ENCODE data around the gene KRT17.
"Not testable (repeated sequence)": the region's sequence is repeated elsewhere in the genome, so short reads cannot be mapped to it uniquely, and the experiment has no call there.

Gene KRT17

DNA sequence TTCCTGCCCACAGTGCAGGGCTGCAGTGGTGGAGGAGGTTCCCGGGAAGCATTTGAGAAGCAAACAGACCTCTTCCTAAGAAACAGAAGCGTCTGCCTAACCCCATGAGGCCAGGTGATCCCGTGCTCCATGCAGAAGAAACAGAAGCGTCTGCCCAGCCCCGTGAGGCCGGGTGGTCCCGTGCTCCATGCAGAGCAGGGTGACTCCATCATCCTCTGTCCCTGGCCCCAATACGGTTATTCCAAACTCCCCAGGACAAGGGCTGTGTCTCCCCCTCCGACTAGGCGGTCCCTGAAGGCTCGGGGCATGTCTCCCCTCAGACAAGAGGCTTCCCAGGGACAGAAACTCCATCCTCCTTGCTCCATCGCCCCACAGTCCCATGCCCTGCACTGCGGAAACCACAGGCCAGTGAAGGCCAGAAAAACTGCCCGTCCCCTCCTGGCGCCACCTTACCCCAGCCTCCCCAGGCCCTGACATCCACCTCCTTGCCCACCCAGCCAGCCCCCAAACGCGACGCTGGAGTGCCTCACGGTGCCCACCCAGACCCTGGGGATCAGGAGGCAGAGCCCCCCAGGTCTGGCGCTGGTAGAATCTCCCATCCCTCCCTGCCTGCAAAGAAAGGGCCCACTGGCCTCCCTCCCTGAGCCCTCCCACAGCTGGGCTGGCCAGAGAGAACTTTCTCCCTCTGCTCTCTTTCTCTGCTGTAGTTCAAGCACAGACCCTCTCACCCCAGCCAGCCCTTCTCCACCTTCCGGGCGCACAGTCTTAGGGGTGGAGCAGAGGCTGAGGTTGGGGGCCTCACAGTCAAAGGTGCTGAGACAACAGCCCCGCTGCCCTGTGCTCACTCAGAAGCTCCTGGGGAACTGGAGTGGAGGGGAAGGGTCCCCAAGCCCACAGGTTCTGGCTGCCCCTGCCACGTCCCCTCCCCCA, 30.6 kb upstream of the KRT17 start:
- in situ Hi-C loops (cut with HindIII; ENCODE audit: low sequenced_read_pairs), result no loop called here

DNA sequence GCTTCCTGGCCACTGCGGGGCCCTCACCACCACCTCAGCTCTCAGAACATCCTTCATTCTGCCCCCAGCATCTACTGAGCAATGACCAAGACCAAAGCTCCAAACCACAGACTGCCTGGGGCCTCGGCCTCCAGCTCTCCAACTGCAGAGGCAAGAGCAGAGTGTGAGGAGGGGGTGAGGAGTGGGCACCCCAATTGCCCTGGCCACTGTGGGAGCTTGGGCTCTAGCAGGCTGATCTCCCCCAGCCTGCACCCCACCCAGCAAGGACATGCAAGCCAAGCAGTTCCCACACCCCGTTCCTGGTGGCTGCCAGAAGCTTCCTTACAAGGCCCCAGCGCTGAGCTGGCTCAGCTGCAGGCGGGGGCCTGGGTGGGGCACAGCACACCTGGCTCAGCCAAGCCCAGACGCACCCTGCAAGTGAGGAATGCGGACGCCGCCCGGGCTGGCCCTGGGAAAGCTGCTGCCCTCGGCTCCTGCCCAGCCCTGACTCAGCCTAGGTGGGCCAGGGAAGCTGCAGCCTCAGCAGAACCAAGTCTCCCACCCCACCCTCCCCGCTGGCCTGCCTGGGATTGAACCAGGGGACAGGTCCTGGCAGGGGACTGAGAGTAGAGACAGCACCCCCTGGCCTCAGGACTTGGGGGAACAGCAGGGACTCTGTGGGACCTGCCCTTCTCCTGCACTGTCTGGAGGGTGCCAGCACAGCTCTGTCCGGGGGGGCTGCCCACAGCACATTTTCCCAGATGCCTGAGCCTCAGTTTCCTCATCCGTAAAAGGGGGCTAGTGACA, 29.7 kb upstream of the KRT17 start:
- in situ Hi-C loops (cut with HindIII; ENCODE audit: low sequenced_read_pairs), result no loop called here

DNA sequence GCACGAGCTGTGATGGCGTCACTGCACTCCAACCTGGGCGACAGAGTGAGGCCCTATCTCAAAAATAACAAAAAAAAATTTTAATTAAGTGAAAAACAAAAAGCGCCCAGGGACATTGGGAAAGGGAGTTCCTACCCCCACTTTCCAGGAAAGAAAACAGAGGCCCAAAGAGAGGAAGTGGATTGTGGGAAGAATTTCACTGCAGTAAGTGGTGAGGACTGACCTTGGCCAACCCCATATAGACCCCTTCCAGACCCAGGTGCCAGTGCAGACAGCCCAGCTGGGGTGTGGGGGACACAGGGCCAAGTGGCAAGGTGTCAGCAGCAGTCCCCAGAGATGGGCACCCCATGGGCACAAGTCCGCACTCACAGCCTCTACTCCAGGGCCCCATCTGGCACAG, 29.0 kb upstream of the KRT17 start:
- in situ Hi-C loops (cut with HindIII; ENCODE audit: low sequenced_read_pairs), result no loop called here

DNA sequence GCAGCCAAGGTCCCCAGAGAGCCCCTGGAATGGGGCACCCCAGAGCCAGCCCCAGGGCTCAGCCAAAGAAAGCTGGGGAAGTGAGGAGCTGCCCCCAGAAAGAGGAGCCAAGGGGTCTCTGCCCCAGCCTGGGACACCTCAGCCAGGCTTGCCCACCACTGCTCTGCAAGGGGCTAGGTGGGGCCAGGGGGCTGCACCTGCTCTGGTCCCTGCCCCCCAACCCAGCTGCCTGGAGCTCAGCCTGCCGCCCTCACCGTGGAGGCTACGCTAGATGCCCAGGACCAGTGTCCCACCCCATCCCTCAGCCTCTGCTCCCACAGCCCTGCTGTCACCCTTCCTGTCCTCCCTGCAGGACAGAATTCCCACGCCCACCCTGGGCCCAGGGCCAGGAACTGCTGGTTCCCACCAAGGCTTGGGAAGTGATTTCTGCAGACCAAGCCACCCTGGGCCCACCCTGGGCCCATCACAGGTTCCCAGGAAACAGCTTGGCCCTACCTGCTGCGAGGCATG, 28.1 kb upstream of the KRT17 start:
- in situ Hi-C loops (cut with HindIII; ENCODE audit: low sequenced_read_pairs), result no loop called here

DNA sequence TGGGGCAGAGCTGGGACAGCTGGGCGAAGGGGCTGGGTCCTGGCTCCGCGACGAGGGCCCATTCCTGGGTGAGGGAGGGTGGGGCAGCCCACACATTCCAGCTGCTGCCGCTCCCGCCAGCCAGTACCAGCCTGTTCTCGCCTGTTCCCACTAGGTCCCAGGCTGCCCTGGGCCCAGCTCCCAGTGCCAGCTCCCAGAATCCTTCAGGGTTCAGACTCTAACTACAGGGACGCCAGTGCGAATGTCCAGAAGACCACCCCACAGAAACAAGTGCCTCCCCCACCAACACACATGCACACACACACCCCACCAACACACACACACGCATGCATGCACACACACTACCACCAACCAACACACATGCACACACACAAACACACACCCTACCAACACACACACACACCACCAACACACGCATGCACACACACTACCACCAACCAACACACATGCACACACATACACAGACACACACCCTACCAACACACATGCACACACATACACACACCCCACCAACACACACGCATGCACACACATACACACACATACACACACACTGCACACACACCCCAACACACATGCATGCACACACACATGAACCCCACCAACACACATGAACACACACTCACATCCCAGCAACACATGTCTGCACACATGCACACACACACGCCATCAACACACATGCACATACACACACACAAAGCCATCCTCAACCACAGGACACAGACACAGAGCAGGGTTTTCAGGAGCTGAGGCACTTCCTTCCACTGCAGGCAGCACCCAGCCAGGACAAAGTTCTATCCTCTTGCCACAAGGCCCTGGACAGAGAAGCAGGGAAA, 27.5 kb upstream of the KRT17 start:
- in situ Hi-C loops (cut with HindIII; ENCODE audit: low sequenced_read_pairs), result no loop called here

DNA sequence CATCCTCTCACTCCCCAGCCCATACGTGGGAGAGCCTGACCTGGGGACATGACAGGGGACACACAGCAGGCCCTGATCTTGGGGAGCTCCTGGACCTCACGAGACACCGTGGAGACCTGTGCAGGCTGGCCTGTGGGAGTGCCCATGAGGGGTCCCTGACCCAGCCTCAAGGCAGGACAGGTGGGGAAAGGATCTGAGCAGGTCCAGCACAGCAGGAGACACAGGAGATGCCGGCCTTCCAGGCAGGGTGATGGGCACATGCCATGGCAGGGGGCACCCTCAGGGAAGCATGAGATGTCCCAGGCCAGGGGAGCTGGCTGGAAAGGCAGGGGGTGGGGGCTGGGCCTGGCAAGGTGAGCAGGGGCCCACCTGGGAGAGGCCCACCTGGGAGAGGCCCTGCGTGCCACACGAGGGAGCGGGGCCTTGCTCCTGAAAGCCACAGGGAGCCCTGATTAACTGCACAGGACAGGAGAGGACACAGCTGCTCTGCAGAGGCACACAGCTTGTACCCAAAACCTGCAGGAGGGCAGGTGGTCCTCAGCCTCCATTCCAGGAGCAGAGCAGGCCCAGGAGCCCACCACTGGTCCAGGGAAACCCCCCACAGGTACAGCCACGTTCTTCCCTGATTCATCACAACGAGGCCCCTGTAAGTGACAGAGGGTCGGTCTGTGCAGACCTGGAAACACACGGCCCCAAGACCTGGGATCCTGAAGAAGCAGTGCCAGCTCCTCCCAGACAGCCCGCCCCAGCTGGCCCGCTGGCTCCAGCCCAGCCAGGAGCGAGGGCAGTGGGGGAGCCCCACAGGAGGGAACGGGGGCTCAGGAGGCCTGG, 26.6 kb upstream of the KRT17 start:
- in situ Hi-C loops (cut with HindIII; ENCODE audit: low sequenced_read_pairs), result no loop called here

DNA sequence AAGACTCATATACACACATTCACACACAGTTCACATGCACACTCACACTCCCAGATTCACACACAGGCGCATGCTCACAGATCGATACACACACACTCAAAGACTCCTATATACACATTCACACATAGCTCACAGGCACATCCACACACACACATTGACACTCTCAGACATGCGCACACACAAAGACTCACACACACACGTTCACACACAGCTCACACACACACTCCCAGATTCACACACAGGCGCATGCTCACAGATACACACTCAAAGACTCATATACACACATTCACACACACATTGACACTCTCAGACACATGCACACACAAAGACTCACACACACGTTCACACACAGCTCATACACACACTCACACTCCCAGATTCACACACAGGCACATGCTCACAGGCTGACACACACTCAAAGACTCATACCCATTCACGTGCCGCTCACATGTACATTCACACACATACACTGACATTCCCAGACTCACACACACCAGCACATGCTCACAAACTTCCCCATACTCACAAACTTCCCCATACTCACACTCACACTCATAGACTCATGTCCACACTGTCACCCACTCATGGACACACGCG, 25.6 kb upstream of the KRT17 start:
- in situ Hi-C loops (cut with HindIII; ENCODE audit: low sequenced_read_pairs), result no loop called here

DNA sequence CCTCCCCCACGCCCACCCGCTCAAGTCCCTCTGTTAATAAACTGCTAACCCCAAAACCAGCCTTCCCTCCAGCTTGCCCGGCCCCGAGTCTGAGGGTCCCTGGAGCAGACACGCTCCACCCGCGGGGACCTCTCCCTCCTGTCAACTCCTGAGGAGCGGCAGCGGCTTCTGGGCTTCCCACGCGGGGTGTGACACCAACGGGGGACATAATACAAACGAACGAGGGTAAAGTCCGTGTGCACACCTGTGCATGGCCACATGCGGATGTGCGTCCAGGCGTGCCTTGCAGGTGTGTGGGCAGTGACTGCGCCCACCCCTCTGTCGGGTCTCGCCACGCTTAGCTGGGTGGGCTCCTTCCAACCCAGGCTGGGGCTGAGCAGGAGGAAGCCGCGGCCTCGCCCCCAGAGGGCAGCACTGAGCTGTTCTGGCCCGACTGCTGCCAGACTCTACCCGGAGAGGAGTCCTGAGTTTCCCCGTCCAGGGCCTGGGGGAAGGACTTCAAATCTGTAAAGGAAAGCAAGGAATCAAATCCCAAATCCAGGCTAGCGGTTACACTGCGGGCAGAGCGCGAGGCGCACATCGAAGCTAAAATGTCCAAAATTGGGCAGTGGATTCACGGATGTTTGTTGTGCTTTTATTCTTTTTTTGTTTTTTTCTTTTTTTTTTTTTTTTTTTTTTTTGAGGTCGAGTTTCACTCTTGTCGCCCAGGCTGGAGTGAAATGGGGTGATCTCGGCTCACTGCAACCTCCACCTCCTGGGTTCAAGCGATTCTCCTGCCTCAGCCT, 24.2 kb upstream of the KRT17 start:
- in situ Hi-C loops (cut with HindIII; ENCODE audit: low sequenced_read_pairs), result no loop called here

DNA sequence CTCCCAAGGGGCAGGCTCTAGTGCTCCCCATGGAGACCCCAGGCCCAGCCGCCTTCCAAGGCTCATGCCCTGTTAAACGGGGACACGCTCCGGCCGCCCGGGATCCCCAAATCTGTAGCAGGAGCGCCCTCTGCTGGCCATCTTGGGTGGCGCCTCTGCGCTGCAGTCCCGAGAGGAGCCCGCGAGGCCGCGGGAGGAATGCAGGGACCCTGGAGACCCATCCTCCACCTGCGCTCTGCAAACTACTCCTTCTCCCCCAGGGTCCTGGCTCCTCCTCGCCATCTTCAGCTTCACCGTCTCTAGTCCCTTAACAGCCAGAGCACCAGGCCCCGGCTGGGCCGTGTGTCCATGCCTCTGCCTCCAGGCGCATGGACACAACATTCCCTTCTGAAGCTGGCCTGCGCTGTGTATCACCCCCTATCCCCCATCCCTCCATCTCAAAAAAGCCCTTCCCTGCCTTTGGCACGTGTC, 23.6 kb upstream of the KRT17 start:
- in situ Hi-C loops (cut with HindIII; ENCODE audit: low sequenced_read_pairs), result no loop called here

DNA sequence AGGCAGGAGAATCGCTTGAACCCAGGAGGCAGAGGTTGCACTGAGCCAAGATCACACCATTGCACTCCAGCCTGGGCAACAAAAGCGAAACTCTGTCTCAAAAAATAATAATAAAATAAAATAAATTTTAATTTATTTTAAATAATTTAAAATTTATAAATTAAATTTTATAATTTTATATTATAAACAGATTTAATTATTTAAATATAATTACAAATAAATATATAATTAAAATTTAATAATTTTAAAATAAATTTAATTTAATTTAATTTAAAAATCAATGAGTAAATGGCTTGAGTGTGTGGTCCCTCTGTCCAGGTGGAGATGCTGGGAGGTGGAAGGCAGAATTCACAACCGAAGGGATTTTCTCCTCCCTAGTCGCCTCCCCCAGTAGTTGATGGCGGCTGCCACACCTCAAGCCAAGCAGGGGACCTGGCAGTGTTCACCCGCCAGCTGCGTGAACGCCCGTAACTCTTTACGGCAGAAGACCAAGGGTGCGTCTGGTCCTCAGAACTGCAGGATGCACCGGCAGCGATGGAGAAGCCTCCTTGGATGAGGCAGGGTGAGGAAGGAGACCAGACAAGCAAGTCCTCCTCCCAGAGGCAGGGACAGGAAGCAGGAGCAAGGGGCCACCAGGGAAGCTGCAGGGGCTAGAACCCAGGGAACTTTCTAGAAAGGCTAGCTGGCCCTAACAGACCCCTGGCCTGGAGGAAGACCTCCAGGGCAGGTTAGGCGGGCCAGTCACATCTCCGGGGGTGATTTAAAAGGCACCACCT, 22.9 kb upstream of the KRT17 start:
- in situ Hi-C loops (cut with HindIII; ENCODE audit: low sequenced_read_pairs), result no loop called here

DNA sequence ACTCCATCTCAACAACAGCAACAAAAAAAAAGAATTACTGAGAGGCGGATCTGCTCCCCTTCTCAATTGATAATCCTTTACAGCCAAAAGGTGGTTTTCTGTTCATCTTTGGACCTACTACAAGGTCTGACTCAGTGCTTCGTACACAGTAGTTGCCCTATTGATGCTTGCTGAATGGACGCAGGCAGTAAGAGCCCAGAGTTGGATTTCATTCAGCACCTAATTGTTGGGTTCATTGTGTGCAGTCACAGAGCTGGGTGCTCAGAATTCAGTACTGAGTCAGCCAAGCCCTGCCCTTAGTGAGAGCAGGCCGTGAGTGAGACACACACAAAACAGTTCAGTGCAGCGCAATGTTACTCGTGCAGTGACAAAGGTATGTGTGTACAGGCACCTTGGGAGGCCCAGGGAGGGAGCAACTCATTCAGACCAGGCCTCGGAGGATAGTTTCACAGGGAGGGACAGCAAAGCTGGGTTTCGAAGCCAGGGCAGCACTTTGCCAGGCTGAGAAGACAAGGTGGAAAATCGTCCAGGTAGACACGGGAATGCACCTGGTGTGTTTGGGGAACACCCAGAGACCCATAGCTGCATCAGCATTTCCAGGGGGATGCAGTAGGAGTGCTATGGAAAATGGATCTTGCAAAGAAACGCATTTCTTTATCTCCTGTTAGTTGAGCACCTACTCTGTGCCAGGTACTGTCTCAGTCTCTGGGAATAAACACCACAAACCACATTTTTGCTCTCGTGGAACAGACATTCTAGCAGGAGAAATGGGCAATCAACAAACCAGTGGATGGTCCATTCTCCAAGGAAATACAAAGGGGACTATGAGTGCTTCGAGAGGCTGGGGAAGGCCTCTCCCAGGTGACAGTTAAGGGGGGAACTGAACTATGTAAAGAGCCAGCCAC, 18.1 kb upstream of the KRT17 start:
- in situ Hi-C loops (cut with HindIII; ENCODE audit: low sequenced_read_pairs), result no loop called here

DNA sequence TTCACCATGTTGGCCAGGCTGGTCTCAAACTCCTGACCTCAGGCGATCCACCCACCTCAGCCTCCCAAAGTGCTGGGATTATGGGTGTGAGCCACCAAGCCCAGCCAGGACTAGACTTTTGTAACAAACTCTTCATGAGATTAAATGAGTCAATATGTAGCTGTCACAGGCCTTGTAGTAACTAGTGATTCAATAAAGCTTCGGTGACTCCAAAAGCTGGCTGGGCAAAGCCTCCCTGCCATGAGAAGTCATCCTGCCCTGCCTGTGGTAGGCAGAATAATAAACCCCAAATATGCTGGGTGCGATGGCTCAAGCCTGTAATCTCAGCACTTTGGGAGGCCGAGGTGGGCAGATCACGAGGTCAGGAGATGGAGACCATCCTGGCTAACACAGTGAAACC, 16.2 kb upstream of the KRT17 start:
- in situ Hi-C loops (cut with HindIII; ENCODE audit: low sequenced_read_pairs), result not testable (repeated sequence)

DNA sequence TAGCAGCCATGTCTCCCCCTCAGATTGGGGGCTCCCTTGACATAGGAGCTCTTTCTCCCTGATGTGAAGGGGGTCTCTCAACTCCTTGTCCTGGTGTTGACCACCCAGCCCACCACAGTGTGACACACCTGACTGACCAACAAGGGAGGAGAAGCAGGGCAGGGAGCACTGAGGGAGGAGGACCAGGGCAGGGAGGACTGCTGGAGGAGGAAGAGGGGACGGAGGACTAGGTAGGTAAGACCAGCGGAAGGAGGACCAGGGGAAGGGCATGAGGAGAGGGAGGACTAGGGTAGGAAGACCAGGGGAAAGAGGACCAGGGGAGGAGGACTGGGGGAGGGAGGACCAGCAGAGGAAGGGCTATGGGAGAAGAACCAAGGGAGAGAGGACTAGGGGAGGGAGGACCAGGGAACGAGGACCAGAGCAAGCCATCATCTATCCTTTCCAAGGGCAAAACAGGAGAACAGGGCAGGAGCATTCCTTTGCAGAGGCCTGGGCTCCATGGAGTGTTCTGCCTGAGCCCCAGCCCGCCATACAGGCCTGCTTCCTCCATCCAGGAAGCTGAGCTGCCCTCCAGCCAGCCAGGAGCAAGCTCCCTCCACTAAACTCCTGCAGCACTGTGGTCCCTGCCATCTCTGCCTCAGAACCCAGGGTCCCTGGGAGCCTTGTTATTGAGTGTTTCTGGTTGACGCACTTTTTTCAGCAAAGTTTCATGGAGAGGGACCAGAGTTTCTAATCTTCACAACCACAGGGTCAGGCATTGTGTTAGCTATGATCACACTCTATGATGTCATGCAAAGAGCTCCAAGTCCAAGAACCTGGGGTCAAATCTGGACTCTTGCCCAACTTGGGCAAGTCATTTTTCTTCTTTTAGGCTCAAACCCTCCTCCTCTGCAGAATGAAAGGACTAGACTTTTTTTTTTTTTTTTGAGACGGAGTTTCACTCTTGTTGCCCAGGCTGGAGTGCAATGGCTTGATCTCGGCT, 15.4 kb upstream of the KRT17 start:
- in situ Hi-C loops (cut with HindIII; ENCODE audit: low sequenced_read_pairs), result no loop called here

DNA sequence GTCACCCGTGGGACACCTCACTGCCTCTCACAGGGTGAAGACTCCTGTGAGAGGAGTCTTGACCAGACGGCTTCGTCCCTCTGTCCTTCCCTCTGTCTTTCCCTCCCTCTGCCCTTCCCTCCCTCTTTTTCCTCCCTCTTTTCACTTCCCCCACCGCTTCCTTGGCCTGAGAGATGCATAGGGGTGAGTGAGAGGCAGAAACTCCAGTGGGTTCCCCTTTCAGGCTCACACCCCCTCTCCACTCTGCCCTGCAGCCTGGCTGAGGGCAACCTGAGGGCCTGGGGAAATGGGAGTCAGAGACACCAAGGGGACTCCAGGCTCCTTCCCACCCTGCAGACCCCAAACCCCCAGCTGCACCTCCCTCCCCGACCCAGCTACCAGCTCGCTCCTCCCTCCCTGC, 14.6 kb upstream of the KRT17 start:
- in situ Hi-C loops (cut with HindIII; ENCODE audit: low sequenced_read_pairs), result no loop called here

DNA sequence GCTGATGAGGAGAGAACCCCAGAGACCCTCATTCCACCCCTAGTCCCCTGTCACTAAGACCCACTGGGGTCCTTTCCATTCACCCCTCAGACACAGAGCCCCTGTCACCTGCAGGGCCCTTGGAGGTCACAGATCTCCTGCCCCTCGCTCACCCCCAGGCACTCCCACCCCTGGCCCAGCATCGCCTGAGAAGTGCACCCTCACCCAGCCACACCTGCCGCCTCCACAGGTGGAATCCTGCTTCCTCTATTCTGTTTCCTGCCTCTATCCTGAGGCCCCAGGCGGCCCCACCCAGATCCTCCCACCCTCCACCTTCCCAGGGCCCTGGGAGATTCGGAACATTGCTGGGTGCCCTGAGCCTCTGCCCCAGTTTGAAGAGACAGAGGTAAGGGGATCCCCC, 13.8 kb upstream of the KRT17 start:
- in situ Hi-C loops (cut with HindIII; ENCODE audit: low sequenced_read_pairs), result no loop called here

DNA sequence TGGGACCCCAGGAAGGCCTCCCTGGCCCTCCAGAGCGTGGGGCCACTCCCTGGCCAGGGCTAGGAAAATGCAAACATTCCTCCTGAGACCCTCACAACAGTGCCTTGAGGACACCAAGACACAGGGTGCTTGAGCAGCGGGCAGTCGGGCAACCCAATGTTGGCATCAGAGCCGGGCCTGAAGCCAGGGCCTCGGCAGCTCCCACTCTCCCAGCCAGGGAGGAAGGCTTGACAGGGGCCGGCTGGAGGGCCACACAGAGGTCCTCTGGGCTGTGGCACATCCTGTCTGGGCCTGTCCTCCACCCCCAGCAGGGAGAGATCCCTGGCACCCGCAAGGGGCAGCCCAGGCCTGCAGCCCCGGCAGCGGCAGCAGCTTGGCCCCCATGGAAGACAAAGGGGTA, 12.3 kb upstream of the KRT17 start:
- in situ Hi-C loops (cut with HindIII; ENCODE audit: low sequenced_read_pairs), result no loop called here

All from endothelial cell of hepatic sinusoid (primary cell).